Right lobe of liver (tissue), 4 donors: Measurements from ENCODE around the gene CSH1.

Source experiments
- CTCF ChIP-seq, 4 donors: fragments of 200-600 bp in 3 of 4; fragments of 450-650 bp in 1 of 4; IDR thresholded peaks; one replicate each; pipeline versions ENCODE4 v1.5.1 to v1.8.0; 2016 to 2022; ENCODE audit warnings: antibody characterized with exemption in 4 of 4, mild to moderate bottlenecking in 2 of 4
- POLR2A ChIP-seq: fragments of 450-650 bp; IDR thresholded peaks from one replicate; pipeline ENCODE4 v1.6.1; 2017; ENCODE audit warnings: antibody characterized with exemption, mild to moderate bottlenecking
- donor health status: DM: no; HTN: no; CAD: no.
- donor health status: DM: no; HTN: no; CAD: no.
- donor health status: DM: no; HTN: yes; CAD: no.

- no peak for TF ChIP-seq CTCF (IDR thresholded peaks at IDR 0.05)
- TF ChIP-seq POLR2A, result no peak
Observed at GRCh38 chr17:63943745-63944144, 47.4 kb upstream of the CSH1 start.
